CD14-positive monocyte (primary cell): ENCODE measurements around the gene FLRT1. TPM values are rescaled to one million over a fixed set of nuclear protein-coding genes. Genes with fewer than 3 reads are reported as not detected.

ENCODE experiments used
- DNase-seq, 3 donors: peaks; one replicate each; pipeline ENCODE4 v3.0.0-alpha.2; 2011 to 2022
- H2AFZ ChIP-seq: 2 replicates; pipeline ENCODE4 v1.6.0; 2012; ENCODE audit warnings: mild to moderate bottlenecking, low read depth, low read length, inconsistent platforms; ENCODE audit not compliant: insufficient read depth, poor library complexity, severe bottlenecking
- H3K27ac ChIP-seq, 2 donors: 1 replicate in 1 of 2; 2 replicates in 1 of 2; pipeline ENCODE4 v1.5.1; 2012 to 2013; ENCODE audit warnings: low read length in 2 of 2, control low read depth in 1 of 2, inconsistent platforms in 1 of 2, low read depth in 1 of 2, mild to moderate bottlenecking in 1 of 2
- H3K27me3 ChIP-seq, 2 donors: one replicate each; pipeline versions ENCODE4 v1.6.0 to v1.6.1; 2011 to 2013; ENCODE audit warnings: low read length in 2 of 2; ENCODE audit not compliant: control insufficient read depth in 2 of 2, insufficient read depth in 2 of 2
- H3K36me3 ChIP-seq, 2 donors: replicated peaks in 1 of 2; 1 replicate in 1 of 2; 2 replicates in 1 of 2; pipeline versions ENCODE4 v1.5.1 to v1.6.1; 2012 to 2013; ENCODE audit warnings: low read length in 2 of 2, control low read depth in 1 of 2, inconsistent platforms in 1 of 2, mild to moderate bottlenecking in 1 of 2; ENCODE audit not compliant: insufficient read depth in 2 of 2, control insufficient read depth in 1 of 2
- H3K4me1 ChIP-seq, 2 donors: 1 replicate in 1 of 2; 2 replicates in 1 of 2; pipeline versions ENCODE4 v1.5.1 to v1.6.1; 2012 to 2013; ENCODE audit warnings: low read length in 2 of 2, control low read depth in 1 of 2, inconsistent platforms in 1 of 2, mild to moderate bottlenecking in 1 of 2, moderate library complexity in 1 of 2; ENCODE audit not compliant: insufficient read depth in 2 of 2, control insufficient read depth in 1 of 2
- H3K4me2 ChIP-seq: replicated peaks from 2 replicates; pipeline ENCODE3; 2012; ENCODE audit warnings: low read length, moderate library complexity, mild to moderate bottlenecking; ENCODE audit not compliant: poor library complexity, severe bottlenecking; ENCODE audit errors: extremely low read depth
- H3K4me3 ChIP-seq, 3 experiments: fragments of 200-600 bp in 1 of 3; sonication (generic) in 1 of 3; replicated peaks in 1 of 3; 1 replicate in 2 of 3; 2 replicates in 1 of 3; pipeline ENCODE4 v1.5.1; 2011 to 2013; ENCODE audit warnings: low read length in 3 of 3, mild to moderate bottlenecking in 3 of 3, control low read depth in 2 of 3, low read depth in 2 of 3, inconsistent platforms in 1 of 3, moderate library complexity in 1 of 3
- H3K79me2 ChIP-seq: 2 replicates; pipeline ENCODE4 v1.6.0; 2012; ENCODE audit warnings: mild to moderate bottlenecking, control low read depth, inconsistent platforms, low read length, moderate library complexity; ENCODE audit not compliant: insufficient read depth
- H3K9ac ChIP-seq: 2 replicates; pipeline ENCODE4 v1.6.0; 2017; ENCODE audit warnings: low read length, mild to moderate bottlenecking; ENCODE audit not compliant: insufficient read depth, poor library complexity, severe bottlenecking
- H3K9me3 ChIP-seq, 2 donors: replicated peaks in 1 of 2; 1 replicate in 1 of 2; 2 replicates in 1 of 2; pipeline versions ENCODE4 v1.5.1 to v1.6.1; 2012 to 2013; ENCODE audit warnings: low read length in 2 of 2, control low read depth in 1 of 2; ENCODE audit not compliant: control insufficient read depth in 1 of 2, insufficient read depth in 1 of 2
- H4K20me1 ChIP-seq: 2 replicates; pipeline ENCODE4 v1.6.0; 2012; ENCODE audit warnings: mild to moderate bottlenecking, low read length, control low read depth, moderate library complexity; ENCODE audit not compliant: insufficient read depth
- H3K27ac Mint-ChIP-seq, 7 donors: one replicate each; pipeline ENCODE4 v1.8.0; 2020; ENCODE audit warnings: mild to moderate bottlenecking in 7 of 7, mixed read lengths in 7 of 7, moderate library complexity in 6 of 7, inconsistent platforms in 2 of 7
- H3K27me3 Mint-ChIP-seq, 3 donors: one replicate each; pipeline ENCODE4 v1.8.0; 2021 to 2022; ENCODE audit warnings: low read depth in 3 of 3, mild to moderate bottlenecking in 3 of 3, mixed read lengths in 3 of 3, moderate library complexity in 3 of 3, inconsistent platforms in 1 of 3
- H3K36me3 Mint-ChIP-seq, 2 donors: one replicate each; pipeline ENCODE4 v1.8.0; 2020; ENCODE audit warnings: mixed read lengths in 2 of 2, inconsistent platforms in 1 of 2, mild to moderate bottlenecking in 1 of 2
- H3K4me1 Mint-ChIP-seq: one replicate; pipeline ENCODE4 v1.8.0; 2020; ENCODE audit warnings: mild to moderate bottlenecking, mixed read lengths
- H3K4me3 Mint-ChIP-seq, 2 donors: one replicate each; pipeline ENCODE4 v1.8.0; 2020; ENCODE audit warnings: mild to moderate bottlenecking in 2 of 2, mixed read lengths in 2 of 2, moderate library complexity in 1 of 2
- H3K9me3 Mint-ChIP-seq, 7 donors: one replicate each; pipeline ENCODE4 v1.8.0; 2020 to 2022; ENCODE audit warnings: mixed read lengths in 7 of 7, mild to moderate bottlenecking in 6 of 7, moderate library complexity in 6 of 7, inconsistent platforms in 2 of 7
- WGBS: methylation state at CpG from one replicate; pipeline ENCODE4 v1.1.5; 2013; ENCODE audit warnings: missing lambda C conversion rate; ENCODE audit not compliant: insufficient coverage; 5-methylcytosine and 5-hydroxymethylcytosine counted together
- intact Hi-C, 2 donors: fragments of 100-400 bp; cut with micrococcal nuclease; formaldehyde crosslinking; loops; one replicate each; pipeline versions ENCODE4 v1.15.0 to v1.15.1; 2023
- polyA plus RNA-seq, 3 donors: library from polyadenylated mRNA; depleted of rRNA in 1 of 3; unstranded in 2 of 3; stranded (reverse) in 1 of 3; fragments of 300-500 nt in 2 of 3; fragments of >200 nt in 1 of 3; fragmentation: Illumina TruSeq in 2 of 3; gene quantifications; 1 replicate in 2 of 3; 2 replicates in 1 of 3; pipeline ENCODE4 v1.2.3, GENCODE V29; 2012 to 2021
- TF ChIP-seq, protein P1 (sequence below): fragments of 200-600 bp; IDR thresholded peaks from one replicate; pipeline ENCODE4 v1.8.0; 2022; ENCODE audit warnings: antibody characterized with exemption, mild to moderate bottlenecking

Gene FLRT1
- polyA plus RNA-seq, 3 donors: not detected

DNA sequence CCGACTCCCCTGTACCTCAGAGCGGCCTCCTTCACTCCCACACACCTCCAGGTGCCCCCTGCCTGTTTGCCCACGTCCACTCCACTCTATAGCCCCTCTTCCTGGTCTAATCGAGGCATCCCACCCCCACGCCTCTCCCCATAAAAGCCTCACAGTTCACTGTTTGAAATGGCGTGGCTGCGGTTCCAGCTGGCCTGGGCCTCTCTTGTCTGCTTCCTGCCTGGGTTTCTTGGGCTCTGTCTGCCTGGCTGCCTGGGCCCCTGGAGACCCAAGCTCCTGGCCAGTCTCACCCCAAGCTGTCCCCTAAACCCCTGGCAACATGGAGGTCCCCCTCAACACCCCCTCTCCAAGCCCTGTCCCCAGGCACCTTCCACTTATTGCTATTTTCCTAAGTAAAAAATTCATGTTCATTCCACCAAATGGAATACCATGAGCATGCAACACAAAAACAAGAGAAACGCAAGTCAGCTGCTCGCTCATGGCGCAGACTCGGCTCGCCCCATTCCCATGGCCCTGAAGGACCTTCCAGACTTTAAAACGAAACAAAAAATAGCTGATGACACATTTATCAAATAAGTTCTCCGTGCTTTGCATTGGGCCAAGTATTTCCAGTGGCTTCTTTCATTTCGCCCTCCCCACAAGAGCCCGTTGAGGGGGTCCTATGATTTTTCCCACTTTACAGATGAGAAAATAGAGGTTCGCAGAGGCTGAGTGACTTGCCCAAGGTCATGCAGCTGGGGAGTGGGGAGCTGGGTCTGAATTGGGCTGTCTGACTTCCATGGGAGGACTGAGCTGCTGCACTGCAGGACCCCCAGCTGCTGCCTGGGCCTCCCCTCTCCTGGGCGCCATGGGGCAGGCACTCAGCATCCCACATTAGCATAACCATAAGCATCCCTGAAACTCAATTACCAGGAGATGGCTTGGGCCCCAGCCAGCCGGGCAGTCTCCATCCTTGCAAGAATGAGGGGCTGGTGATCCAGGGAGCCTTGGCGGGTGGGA lies 11.7 kb upstream of the FLRT1 start:
- H3K4me3 Mint-ChIP-seq: no peak overlapping the region

DNA sequence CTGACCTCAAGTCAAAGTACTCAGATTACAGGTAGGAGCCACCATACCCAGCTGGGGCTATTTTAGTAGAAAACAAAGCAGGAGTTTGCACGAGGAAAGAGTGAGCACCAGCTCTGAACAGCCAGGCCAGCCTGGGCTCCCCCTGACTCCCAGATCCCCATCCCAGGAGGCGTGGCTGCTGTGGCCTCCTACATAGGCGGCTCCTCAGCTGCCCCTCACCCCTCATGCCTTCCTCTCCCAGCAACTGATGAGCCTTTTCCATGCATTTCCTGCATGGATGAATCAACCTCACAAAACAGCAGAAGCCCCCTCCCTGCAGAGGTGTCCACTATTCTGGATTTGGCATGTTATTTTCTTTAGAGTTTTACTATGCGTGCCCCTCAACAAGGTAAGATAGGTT lies 10.5 kb upstream of the FLRT1 start:
- Histone ChIP-seq H3K4me1 (peaks cover 23 to 25% of the 10 kb centered on the region in 2 donors), H4K20me1 (no peaks in the 10 kb centered on the region), H3K36me3 (no peaks in the 10 kb centered on the region), H3K4me3 (no peak overlapping the region), H3K9me3 (no peaks in the 10 kb centered on the region), H3K4me2 (no peak overlapping the region), H2AFZ (no peak overlapping the region), H3K79me2 (no peaks in the 10 kb centered on the region), H3K9ac (no peak overlapping the region), H3K27ac (no peak overlapping the region), H3K27me3 (no peaks in the 10 kb centered on the region)
- Mint-ChIP-seq H3K4me1 (peaks cover 22% of the 10 kb centered on the region), H3K9me3 (no peaks in the 10 kb centered on the region), H3K4me3 (no peak overlapping the region), H3K36me3 (no peaks in the 10 kb centered on the region), H3K27ac (peak overlapping the region in 3 of 7 donors; percentile 15 to 41 (median 25)), H3K27me3 (peaks cover 4 to 11% (median 6%) of the 10 kb centered on the region in 3 donors)
- 87% methylated on average over 3 of the region's 4 CpGs for WGBS
- DNase-seq: no peak
- intact Hi-C loops: no loop called here
- TF ChIP-seq, protein P1, sequence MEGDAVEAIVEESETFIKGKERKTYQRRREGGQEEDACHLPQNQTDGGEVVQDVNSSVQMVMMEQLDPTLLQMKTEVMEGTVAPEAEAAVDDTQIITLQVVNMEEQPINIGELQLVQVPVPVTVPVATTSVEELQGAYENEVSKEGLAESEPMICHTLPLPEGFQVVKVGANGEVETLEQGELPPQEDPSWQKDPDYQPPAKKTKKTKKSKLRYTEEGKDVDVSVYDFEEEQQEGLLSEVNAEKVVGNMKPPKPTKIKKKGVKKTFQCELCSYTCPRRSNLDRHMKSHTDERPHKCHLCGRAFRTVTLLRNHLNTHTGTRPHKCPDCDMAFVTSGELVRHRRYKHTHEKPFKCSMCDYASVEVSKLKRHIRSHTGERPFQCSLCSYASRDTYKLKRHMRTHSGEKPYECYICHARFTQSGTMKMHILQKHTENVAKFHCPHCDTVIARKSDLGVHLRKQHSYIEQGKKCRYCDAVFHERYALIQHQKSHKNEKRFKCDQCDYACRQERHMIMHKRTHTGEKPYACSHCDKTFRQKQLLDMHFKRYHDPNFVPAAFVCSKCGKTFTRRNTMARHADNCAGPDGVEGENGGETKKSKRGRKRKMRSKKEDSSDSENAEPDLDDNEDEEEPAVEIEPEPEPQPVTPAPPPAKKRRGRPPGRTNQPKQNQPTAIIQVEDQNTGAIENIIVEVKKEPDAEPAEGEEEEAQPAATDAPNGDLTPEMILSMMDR: no peak

More for the DNA sequence above, 11.7 kb upstream of the FLRT1 start:
- TF ChIP-seq, protein P1: no peak
- H3K4me1 ChIP-seq: peaks cover 21 to 22% of the 10 kb centered on the region in 2 donors
- Mint-ChIP-seq H3K4me1 (peaks cover 21% of the 10 kb centered on the region), H3K27ac (no peak overlapping the region), H3K27me3 (peaks cover 4 to 9% (median 6%) of the 10 kb centered on the region in 3 donors), H3K9me3 (no peaks in the 10 kb centered on the region), H3K36me3 (no peaks in the 10 kb centered on the region)
- no peak overlapping the region for H3K27ac ChIP-seq
- no peak overlapping the region for H2AFZ ChIP-seq
- intact Hi-C loops: no loop called here
- H4K20me1 ChIP-seq: no peaks in the 10 kb centered on the region
- H3K4me3 ChIP-seq: no peak overlapping the region
- H3K36me3 ChIP-seq: no peaks in the 10 kb centered on the region
- H3K9me3 ChIP-seq: no peaks in the 10 kb centered on the region
- no peak for DNase-seq
- no peaks in the 10 kb centered on the region for H3K27me3 ChIP-seq
- H3K4me2 ChIP-seq: no peak overlapping the region
- no peaks in the 10 kb centered on the region for H3K79me2 ChIP-seq
- 87% methylated on average over 15 of the region's 20 CpGs for WGBS
- no peak overlapping the region for H3K9ac ChIP-seq
